Skeletal muscle satellite cell (primary cell): ENCODE results near the gene IQCF5.
"Not testable (repeated sequence)": the region's sequence is repeated elsewhere in the genome, so short reads cannot be mapped to it uniquely, and the experiment has no call there.

Experiments used
- H3K27me3 ChIP-seq: 2 replicates; pipeline ENCODE4 v1.7.0; 2013; ENCODE audit warnings: low read length; ENCODE audit not compliant: control insufficient read depth, insufficient read depth
- H3K36me3 ChIP-seq: 2 replicates; pipeline ENCODE4 v1.7.0; 2013; ENCODE audit warnings: mild to moderate bottlenecking, control low read depth, low read length; ENCODE audit not compliant: insufficient read depth
- H3K4me1 ChIP-seq: 2 replicates; pipeline ENCODE4 v1.7.0; 2013; ENCODE audit warnings: low read length; ENCODE audit not compliant: control insufficient read depth, insufficient read depth
- H3K4me2 ChIP-seq: 2 replicates; pipeline ENCODE4 v1.7.0; 2013; ENCODE audit warnings: mild to moderate bottlenecking, low read length
- H3K4me3 ChIP-seq: 2 replicates; pipeline ENCODE4 v1.7.0; 2013; ENCODE audit warnings: low read length
- H3K9ac ChIP-seq: 2 replicates; pipeline ENCODE4 v1.7.0; 2013; ENCODE audit warnings: mild to moderate bottlenecking, low read depth, low read length, moderate library complexity
- H3K9me3 ChIP-seq: replicated peaks from 2 replicates; pipeline ENCODE4 v1.7.0; 2013; ENCODE audit warnings: mild to moderate bottlenecking, control low read depth, low read length

IQCF5 gene

DNA sequence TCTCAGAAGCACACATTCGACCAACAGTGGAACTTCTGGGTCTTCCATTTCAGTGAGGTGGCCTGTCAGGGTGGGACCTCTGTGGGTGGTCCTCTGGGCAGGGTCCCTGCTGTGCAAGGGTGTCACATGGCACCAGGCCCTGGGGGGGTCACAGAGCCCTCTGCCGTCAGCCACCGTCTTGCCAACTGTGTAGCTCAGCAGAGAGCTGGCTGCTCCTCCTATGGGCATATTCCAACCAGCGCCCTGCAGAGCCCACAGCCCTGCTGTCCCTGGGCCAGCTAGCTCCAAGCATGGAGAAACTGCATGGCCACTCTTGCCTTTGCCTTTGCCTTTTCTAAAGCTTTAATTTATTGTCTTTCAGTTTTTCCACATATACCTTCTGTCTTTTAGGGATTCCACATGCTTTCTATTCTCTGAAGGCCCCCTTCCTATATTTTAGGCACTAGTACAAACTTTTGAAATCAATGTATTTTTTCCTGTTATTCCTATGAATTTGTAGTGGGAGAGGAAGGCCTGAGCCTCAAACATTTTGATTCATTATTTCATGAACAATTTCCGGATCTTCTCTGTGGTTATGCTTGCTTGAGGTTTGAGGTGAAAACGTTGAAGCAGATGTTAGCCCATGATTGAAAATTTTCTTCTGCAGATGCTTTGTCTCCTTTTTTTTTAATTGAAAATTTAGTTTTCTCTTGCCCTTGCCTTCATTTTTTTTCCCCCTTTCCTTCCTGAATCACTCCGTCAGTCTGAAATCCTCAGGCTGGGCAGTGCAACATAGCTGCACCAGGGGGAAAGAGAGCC lies 16.0 kb upstream of the IQCF5 start:
- no peaks in the 10 kb centered on the region for H3K9me3 ChIP-seq
- no peak overlapping the region for H3K4me2 ChIP-seq
- no peak overlapping the region for H3K4me3 ChIP-seq
- H3K27me3 ChIP-seq = peaks cover 19% of the 10 kb centered on the region
- H3K9ac ChIP-seq = no peak overlapping the region
- H3K4me1 ChIP-seq = no peaks in the 10 kb centered on the region
- no peaks in the 10 kb centered on the region for H3K36me3 ChIP-seq

DNA sequence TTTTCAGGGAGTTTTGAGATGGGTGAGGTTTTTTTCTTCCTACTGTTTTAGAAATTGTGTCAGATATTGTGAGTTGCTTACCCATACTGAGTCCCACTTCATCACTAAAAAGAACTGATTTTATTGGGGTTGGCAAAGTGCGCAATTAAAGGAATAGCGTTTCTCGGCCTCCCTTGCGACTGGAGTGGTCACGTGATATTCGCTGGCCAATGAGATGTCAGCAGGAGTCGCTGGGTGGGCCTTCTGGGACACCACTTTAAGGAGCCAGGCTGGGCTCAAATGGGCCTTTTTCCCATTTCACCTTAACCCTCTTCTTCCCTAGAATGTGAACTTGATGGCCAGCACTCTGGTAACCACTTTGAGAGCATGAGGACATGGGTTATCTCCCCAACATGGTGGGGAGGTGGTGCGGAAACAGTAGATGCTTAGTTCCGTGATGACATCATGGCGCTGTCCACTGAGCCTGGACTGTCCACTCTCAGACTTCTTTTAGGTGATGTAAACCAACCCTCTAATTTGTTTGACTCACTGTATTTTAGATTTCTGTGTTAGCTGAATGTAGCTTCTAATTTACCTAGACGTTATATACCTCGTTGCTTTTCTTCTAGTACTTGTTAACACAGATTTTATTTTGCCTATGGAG lies 13.2 kb upstream of the IQCF5 start:
- H3K9me3 ChIP-seq = no peaks in the 10 kb centered on the region
- no peaks in the 10 kb centered on the region for H3K4me1 ChIP-seq
- peaks cover 13% of the 10 kb centered on the region for H3K27me3 ChIP-seq
- no peak overlapping the region for H3K4me2 ChIP-seq
- H3K4me3 ChIP-seq = no peak overlapping the region
- no peak overlapping the region for H3K9ac ChIP-seq
- no peaks in the 10 kb centered on the region for H3K36me3 ChIP-seq

GRCh38 chr3:51887620-51888019 lies 12.2 kb upstream of the IQCF5 start:
- no peak overlapping the region for H3K4me2 ChIP-seq
- H3K9ac ChIP-seq = no peak overlapping the region
- H3K4me3 ChIP-seq = no peak overlapping the region
- no peaks in the 10 kb centered on the region for H3K36me3 ChIP-seq
- peaks cover 22% of the 10 kb centered on the region for H3K27me3 ChIP-seq
- no peaks in the 10 kb centered on the region for H3K4me1 ChIP-seq
- H3K9me3 ChIP-seq = no peaks in the 10 kb centered on the region

- no peak overlapping the region for H3K4me2 ChIP-seq
- no peaks in the 10 kb centered on the region for H3K9me3 ChIP-seq
- H3K4me3 ChIP-seq = no peak overlapping the region
- no peak overlapping the region for H3K9ac ChIP-seq
- no peaks in the 10 kb centered on the region for H3K36me3 ChIP-seq
- H3K27me3 ChIP-seq = peaks cover 31% of the 10 kb centered on the region
- no peaks in the 10 kb centered on the region for H3K4me1 ChIP-seq
Measured at GRCh38 chr3:51886447-51886846, 11.0 kb upstream of the IQCF5 start.

DNA sequence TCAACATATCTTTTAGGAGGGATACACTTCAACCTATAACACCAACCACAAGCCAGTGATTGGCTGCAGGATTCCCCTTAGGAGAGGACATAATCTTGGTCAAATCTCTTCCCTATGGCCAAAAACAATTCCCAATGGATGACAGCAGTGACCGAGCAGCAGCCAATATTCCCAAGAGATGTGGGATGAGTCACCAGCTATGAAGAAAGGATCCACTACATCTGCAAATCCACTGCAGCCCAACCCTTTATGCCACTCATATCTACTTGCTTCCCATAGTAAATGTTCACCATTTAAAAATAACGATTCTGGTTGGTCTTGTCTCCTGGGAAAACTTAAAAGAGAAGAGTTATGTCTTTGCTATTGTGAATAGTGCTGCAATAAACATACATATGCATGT lies 4.5 kb upstream of the IQCF5 start:
- peaks cover 32% of the 10 kb centered on the region for H3K27me3 ChIP-seq
- no peaks in the 10 kb centered on the region for H3K9me3 ChIP-seq
- no peaks in the 10 kb centered on the region for H3K4me1 ChIP-seq
- H3K4me3 ChIP-seq = no peak overlapping the region
- H3K36me3 ChIP-seq = no peaks in the 10 kb centered on the region
- H3K4me2 ChIP-seq = no peak overlapping the region
- H3K9ac ChIP-seq = no peak overlapping the region

DNA sequence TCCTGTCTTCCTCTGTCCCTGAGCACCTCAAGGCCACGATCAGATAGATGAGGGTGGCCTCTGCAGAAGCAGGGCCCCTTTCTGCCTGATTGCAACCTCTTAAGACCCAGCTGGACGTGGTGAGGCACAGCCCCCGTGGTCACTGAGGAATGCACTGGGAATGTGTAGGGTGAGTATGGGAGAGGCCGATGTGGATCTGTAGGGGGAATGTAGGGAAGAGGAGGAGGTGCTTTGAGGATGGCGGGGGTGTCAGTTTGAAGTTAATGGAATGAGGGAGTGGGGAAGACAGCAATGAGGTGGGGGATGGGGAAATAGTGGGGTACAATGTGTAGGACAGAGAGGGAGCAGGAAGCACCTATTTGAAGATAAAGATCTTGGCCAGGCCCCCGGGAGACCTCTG lies 785 bp upstream of the IQCF5 start:
- Histone ChIP-seq H3K9ac (no peak overlapping the region), H3K4me3 (no peak overlapping the region), H3K4me2 (no peak overlapping the region), H3K27me3 (peaks cover 24% of the 10 kb centered on the region), H3K36me3 (no peaks in the 10 kb centered on the region), H3K4me1 (no peaks in the 10 kb centered on the region), H3K9me3 (no peaks in the 10 kb centered on the region)

GRCh38 chr3:51874889-51875288 lies 512 bp downstream of the IQCF5 start:
- no peaks in the 10 kb centered on the region for H3K4me1 ChIP-seq
- no peaks in the 10 kb centered on the region for H3K9me3 ChIP-seq
- H3K9ac ChIP-seq = no peak overlapping the region
- H3K27me3 ChIP-seq = peaks cover 23% of the 10 kb centered on the region
- H3K4me2 ChIP-seq = no peak overlapping the region
- no peak overlapping the region for H3K4me3 ChIP-seq
- H3K36me3 ChIP-seq = no peaks in the 10 kb centered on the region

DNA sequence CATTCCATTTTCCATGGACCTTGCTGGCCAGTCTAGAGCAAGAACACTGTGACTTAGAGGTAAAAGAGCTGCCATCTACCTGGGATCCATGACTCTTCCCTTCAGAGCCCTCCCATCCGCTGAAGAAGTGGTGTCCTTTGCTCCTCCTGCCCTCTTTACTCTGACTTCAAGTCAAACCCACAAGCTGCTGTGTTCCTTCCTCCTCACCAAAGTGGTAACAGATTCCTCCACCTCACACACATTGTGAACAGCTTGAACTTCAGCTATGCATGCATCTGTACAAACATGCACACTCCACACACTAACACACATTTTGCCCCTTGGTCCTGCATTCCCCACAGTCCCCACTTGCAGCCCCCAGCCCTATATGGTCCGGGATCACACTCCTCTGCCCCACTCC lies 990 bp downstream of the IQCF5 start:
- H3K36me3 ChIP-seq = no peaks in the 10 kb centered on the region
- H3K27me3 ChIP-seq = peaks cover 22% of the 10 kb centered on the region
- no peaks in the 10 kb centered on the region for H3K9me3 ChIP-seq
- H3K4me3 ChIP-seq = no peak overlapping the region
- H3K4me1 ChIP-seq = no peaks in the 10 kb centered on the region
- H3K9ac ChIP-seq = no peak overlapping the region
- H3K4me2 ChIP-seq = no peak overlapping the region

DNA sequence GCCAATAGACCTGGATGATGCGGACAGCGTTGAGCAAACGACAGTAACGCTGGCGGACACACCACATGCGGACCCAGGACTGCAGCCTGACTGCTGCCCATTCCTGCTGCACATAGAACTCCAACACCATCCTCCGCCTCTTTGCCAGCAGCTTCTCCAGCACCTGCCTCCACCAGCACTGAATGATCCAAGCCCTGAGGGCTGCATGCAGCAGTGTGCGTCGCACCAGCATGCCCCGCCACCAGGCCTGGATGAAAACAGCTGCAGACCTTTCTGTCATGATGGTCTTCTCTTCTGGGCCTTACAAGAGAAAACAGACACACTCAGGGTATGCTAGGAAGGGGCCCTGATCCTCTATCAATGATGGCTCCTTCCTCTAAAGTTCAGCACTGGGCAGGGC lies 1.5 kb downstream of the IQCF5 start:
- no peaks in the 10 kb centered on the region for H3K4me1 ChIP-seq

DNA sequence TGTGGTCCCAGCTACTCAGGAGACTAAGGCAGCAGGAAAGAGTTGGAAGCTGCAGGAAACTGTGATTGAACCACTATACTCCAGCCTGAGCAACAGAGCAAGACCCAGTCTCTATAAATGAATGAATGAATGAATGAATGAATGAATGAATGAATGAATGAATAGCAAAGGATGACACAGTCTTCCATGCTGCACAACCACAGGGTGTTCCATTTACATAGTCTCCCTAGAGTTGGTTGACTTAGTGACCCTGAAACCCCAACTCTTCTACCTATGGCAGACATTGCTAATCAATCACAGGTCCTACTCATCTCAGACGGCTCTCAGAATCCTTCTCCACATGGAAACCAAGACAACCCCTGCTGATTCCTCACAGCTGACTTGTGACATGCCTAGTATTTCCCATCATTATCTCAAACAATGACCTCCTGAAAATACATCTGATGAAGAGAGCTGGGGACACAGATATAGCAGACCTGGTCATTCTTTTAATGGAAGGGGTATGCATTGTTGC lies 2.1 kb downstream of the IQCF5 start:
- Histone ChIP-seq H3K27me3 (peaks cover 24% of the 10 kb centered on the region), H3K9me3 (no peaks in the 10 kb centered on the region), H3K36me3 (no peaks in the 10 kb centered on the region), H3K4me2 (no peak overlapping the region), H3K9ac (no peak overlapping the region), H3K4me3 (no peak overlapping the region), H3K4me1 (no peaks in the 10 kb centered on the region)

More for the DNA sequence above, 1.5 kb downstream of the IQCF5 start:
- Histone ChIP-seq H3K4me2 (no peak overlapping the region), H3K9ac (no peak overlapping the region), H3K4me3 (no peak overlapping the region), H3K9me3 (no peaks in the 10 kb centered on the region), H3K27me3 (peaks cover 27% of the 10 kb centered on the region), H3K36me3 (no peaks in the 10 kb centered on the region)

- H3K36me3 ChIP-seq = no peaks in the 10 kb centered on the region
- peaks cover 31% of the 10 kb centered on the region for H3K27me3 ChIP-seq
- H3K9me3 ChIP-seq = no peaks in the 10 kb centered on the region
- no peak overlapping the region for H3K4me3 ChIP-seq
- no peak overlapping the region for H3K9ac ChIP-seq
- H3K4me2 ChIP-seq = no peak overlapping the region
- H3K4me1 ChIP-seq = no peaks in the 10 kb centered on the region
Measured at GRCh38 chr3:51869304-51869703, 6.1 kb downstream of the IQCF5 start.

DNA sequence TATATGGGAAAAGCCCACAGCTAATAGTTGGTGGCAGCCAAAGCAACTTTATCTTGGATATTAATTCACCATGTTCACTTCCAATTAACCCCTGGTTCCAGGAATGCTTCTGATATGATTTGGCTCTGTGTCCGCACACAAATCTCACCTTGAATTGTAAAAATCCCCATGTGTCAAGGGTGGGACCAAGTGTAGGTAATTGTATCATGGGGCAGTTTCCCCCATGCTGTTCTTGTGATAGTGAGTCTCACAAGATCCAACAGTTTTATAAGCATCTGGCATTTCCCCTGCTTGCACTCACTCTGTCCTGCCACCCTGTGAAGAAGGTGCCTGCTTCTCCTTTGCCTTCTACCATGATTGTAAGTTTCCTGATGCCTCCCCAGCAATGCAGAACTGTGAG lies 6.5 kb downstream of the IQCF5 start:
- H3K27me3 ChIP-seq = peaks cover 28% of the 10 kb centered on the region
- H3K9ac ChIP-seq, H3K4me1 ChIP-seq, H3K4me2 ChIP-seq, H3K9me3 ChIP-seq, H3K36me3 ChIP-seq, H3K4me3 ChIP-seq: not testable (repeated sequence)
